Measurements from ENCODE around the gene SLC7A9.

GRCh38 chr19:32809754-32810153 lies 59.8 kb downstream of the SLC7A9 start:
- TF ChIP-seq POLR2A (IDR thresholded peaks at IDR 0.05) (no peak), CTCF (IDR thresholded peaks at IDR 0.05) (no peak), POLR2AphosphoS5 (IDR thresholded peaks at IDR 0.05) (no peak)
